K562 (cell line): ENCODE measurements around the gene CITED1. TPM values are rescaled to one million over a fixed set of nuclear protein-coding genes. Genes with fewer than 3 reads are reported as not detected.

Experiments used
- CHD4 ChIP-seq: fragments of 200-600 bp; sonication (generic); IDR thresholded peaks from 3 replicates; pipeline ENCODE4 v1.6.1; 2012; ENCODE audit warnings: low read depth, mild to moderate bottlenecking, mixed read lengths, low read length, inconsistent platforms; ENCODE audit not compliant: insufficient read depth, insufficient replicate concordance, poor library complexity, severe bottlenecking
- KLF10 ChIP-seq: fragments of 250-450 bp; sonication (Bioruptor Pico); IDR thresholded peaks from 2 replicates; pipeline ENCODE4 v1.6.1; 2021; ENCODE audit warnings: matching md5 sums
- POU5F1 ChIP-seq: fragments of 150-350 bp; IDR thresholded peaks from 2 replicates; pipeline ENCODE4 v1.6.1; 2014; ENCODE audit warnings: borderline replicate concordance, low read length, low read depth, mild to moderate bottlenecking; ENCODE audit not compliant: partially characterized antibody
- polyA plus RNA-seq, 8 experiments: library from polyadenylated mRNA; depleted of rRNA in 4 of 8; stranded (reverse) in 5 of 8; unstranded in 3 of 8; fragments of >200 nt; fragmentation: Nextera tagmentation in 2 of 8; fragmentation: Illumina TruSeq in 1 of 8; extraction: Ambion mirVana in 2 of 8; extraction: Trizol in 1 of 8; gene quantifications; 2 replicates each; pipeline versions ENCODE4 v1.2.1 to v1.2.3, GENCODE V29; 2011 to 2014; ENCODE audit warnings: inconsistent platforms in 1 of 8, missing spikeins in 1 of 8
- total RNA-seq, 7 experiments: library from RNA; depleted of rRNA in 6 of 7; stranded (reverse); fragments of >200 nt in 6 of 7; fragmentation: Illumina TruSeq in 2 of 7; extraction: Trizol in 2 of 7; gene quantifications; 2 replicates each; pipeline versions ENCODE4 v1.2.1 to v1.2.3, GENCODE V29; 2011 to 2021; ENCODE audit warnings: low replicate concordance in 1 of 7
- TF ChIP-seq, protein P1 (sequence below), 3 experiments: fragments of 200-800 bp in 1 of 3; fragments of 250-450 bp in 1 of 3; fragments of 450-650 bp in 1 of 3; sonication (Bioruptor Pico) in 1 of 3; sonication (Bioruptor generic) in 1 of 3; formaldehyde crosslinking in 1 of 3; IDR thresholded peaks; 2 replicates each; pipeline versions ENCODE4 v1.6.1 to v1.8.0; 2016 to 2022; ENCODE audit warnings: mild to moderate bottlenecking in 2 of 3, missing genetic modification characterization in 2 of 3, missing compliant biosample characterization in 1 of 3, moderate library complexity in 1 of 3
- TF ChIP-seq, protein P2 (sequence below): fragments of 200-800 bp; sonication (Bioruptor generic); IDR thresholded peaks from 2 replicates; pipeline ENCODE4 v1.6.1; 2017; ENCODE audit warnings: missing genetic modification characterization, missing compliant biosample characterization
- TF ChIP-seq, protein P3 (sequence below): fragments of 250-450 bp; sonication (Bioruptor Pico); IDR thresholded peaks from 2 replicates; pipeline ENCODE4 v1.4.0; 2020

The CITED1 gene
- total and polyA plus RNA-seq, 9 of the 15 experiments (the other 6 are each of a cell fraction or from before 2014, with no cell fraction given), result 0.56 to 5.8 (median 4.2) TPM

DNA sequence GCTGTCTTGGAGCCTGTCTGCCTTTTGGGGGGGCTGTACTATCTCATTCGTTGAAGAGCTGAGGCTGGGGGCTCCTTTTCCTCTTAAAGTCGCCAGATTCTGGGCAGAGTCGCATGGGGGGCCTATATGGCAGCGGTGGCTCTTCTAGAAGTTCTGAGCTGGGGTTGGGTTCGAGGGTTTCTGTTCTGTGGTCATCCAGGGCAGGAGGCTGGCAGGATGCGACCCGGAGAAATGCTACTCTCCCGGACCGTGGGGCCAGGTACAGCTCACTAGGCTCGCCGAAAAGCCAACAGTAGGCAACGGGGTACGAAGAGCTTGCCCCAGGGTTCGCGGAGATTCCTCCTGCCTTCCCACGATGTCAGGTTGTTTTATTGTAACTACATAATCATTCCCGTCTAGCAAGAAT, 1.9 kb upstream of the CITED1 start (continued):
- TF ChIP-seq, protein P1, sequence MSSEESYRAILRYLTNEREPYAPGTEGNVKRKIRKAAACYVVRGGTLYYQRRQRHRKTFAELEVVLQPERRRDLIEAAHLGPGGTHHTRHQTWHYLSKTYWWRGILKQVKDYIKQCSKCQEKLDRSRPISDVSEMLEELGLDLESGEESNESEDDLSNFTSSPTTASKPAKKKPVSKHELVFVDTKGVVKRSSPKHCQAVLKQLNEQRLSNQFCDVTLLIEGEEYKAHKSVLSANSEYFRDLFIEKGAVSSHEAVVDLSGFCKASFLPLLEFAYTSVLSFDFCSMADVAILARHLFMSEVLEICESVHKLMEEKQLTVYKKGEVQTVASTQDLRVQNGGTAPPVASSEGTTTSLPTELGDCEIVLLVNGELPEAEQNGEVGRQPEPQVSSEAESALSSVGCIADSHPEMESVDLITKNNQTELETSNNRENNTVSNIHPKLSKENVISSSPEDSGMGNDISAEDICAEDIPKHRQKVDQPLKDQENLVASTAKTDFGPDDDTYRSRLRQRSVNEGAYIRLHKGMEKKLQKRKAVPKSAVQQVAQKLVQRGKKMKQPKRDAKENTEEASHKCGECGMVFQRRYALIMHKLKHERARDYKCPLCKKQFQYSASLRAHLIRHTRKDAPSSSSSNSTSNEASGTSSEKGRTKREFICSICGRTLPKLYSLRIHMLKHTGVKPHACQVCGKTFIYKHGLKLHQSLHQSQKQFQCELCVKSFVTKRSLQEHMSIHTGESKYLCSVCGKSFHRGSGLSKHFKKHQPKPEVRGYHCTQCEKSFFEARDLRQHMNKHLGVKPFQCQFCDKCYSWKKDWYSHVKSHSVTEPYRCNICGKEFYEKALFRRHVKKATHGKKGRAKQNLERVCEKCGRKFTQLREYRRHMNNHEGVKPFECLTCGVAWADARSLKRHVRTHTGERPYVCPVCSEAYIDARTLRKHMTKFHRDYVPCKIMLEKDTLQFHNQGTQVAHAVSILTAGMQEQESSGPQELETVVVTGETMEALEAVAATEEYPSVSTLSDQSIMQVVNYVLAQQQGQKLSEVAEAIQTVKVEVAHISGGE (CRISPR knock-in tag; IDR thresholded peaks at IDR 0.05), result no peak
- TF ChIP-seq, protein P2, sequence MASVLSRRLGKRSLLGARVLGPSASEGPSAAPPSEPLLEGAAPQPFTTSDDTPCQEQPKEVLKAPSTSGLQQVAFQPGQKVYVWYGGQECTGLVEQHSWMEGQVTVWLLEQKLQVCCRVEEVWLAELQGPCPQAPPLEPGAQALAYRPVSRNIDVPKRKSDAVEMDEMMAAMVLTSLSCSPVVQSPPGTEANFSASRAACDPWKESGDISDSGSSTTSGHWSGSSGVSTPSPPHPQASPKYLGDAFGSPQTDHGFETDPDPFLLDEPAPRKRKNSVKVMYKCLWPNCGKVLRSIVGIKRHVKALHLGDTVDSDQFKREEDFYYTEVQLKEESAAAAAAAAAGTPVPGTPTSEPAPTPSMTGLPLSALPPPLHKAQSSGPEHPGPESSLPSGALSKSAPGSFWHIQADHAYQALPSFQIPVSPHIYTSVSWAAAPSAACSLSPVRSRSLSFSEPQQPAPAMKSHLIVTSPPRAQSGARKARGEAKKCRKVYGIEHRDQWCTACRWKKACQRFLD, result no peak
- TF ChIP-seq POU5F1, result no peak
- TF ChIP-seq, protein P3, sequence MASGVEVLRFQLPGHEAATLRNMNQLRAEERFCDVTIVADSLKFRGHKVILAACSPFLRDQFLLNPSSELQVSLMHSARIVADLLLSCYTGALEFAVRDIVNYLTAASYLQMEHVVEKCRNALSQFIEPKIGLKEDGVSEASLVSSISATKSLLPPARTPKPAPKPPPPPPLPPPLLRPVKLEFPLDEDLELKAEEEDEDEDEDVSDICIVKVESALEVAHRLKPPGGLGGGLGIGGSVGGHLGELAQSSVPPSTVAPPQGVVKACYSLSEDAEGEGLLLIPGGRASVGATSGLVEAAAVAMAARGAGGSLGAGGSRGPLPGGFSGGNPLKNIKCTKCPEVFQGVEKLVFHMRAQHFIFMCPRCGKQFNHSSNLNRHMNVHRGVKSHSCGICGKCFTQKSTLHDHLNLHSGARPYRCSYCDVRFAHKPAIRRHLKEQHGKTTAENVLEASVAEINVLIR (CRISPR knock-in tag), result no peak
- no peak for TF ChIP-seq KLF10 (CRISPR knock-in tag)
- TF ChIP-seq CHD4, result no peak
